Mucosa of descending colon (tissue), 3 donors: Measurements from ENCODE around the gene TAP2. TPM values are rescaled to one million over a fixed set of nuclear protein-coding genes. Genes with fewer than 3 reads are reported as not detected.

ENCODE experiments used
- ATAC-seq: fragments of 200-7000 bp; cut with Tn5 transposase; one replicate; pipeline ENCODE4 v1.9.1; 2020; ENCODE audit warnings: mild to moderate bottlenecking, moderate library complexity
- DNase-seq, 3 donors: peaks; one replicate each; pipeline ENCODE4 v3.0.0-alpha.2; 2020
- H3K36me3 ChIP-seq: fragments of 200-600 bp; one replicate; pipeline ENCODE4 v1.8.0; 2021; ENCODE audit warnings: low read depth, mild to moderate bottlenecking
- H3K4me1 ChIP-seq: fragments of 200-600 bp; one replicate; pipeline ENCODE4 v1.8.0; 2021; ENCODE audit warnings: low read depth, mild to moderate bottlenecking
- H3K4me3 ChIP-seq: fragments of 200-600 bp; one replicate; pipeline ENCODE4 v1.8.0; 2021; ENCODE audit warnings: mild to moderate bottlenecking
- H3K9me3 ChIP-seq: fragments of 200-600 bp; one replicate; pipeline ENCODE4 v1.8.0; 2021; ENCODE audit warnings: mild to moderate bottlenecking
- intact Hi-C, 2 donors: fragments of 100-400 bp; cut with DNase I in 1 of 2; cut with micrococcal nuclease in 1 of 2; formaldehyde crosslinking; loops; one replicate each; pipeline versions ENCODE4 v1.11.0 to v1.11.1; 2022; cut with DNase I, micrococcal nuclease
- total RNA-seq, 3 donors: library from RNA; stranded (reverse); fragmentation: NEBNext Ultra II Directional in 2 of 3; extraction: Animal tissue kit (Norgen Biotek cat#: 25700) in 2 of 3; gene quantifications; one replicate each; pipeline versions ENCODE4 v1.2.1 to v1.2.4, GENCODE V29; 2021 to 2023
- TF ChIP-seq, protein P1 (sequence below): fragments of 200-600 bp; IDR thresholded peaks from one replicate; pipeline ENCODE4 v1.8.0; 2022; ENCODE audit warnings: antibody characterized with exemption, mild to moderate bottlenecking
- donor health status: DM: no; HTN: no; CAD: no; lungs with moderate emphysema.
- donor health status: DM: no; HTN: no; CAD: no.
- donor health status: DM: no; HTN: yes; CAD: no.

Gene TAP2
- total RNA-seq, 3 donors from 2014 or later = 47.4 to 179 (median 52.7) TPM

DNA sequence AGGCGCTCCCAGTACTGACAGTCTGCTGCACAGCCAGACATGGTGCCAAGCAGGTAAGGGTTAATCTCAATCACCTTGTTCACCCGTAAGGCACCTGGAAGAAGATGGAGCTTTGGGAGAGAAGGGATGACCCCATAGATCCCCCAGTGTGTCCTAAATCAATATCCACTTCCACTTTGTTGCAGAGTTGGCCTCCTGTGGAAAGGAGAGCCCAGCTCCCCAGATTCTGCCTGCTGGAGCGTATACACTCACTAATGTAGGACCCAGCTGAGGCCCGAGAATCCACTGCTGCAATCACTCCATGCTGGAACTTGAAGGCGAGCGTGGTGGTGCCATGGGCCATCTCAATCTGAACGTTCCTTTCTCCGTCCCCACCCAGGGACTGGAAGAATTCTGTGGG lies 4.2 kb upstream of the TAP2 start:
- H3K36me3 ChIP-seq = no peaks in the 10 kb centered on the region
- DNase-seq (no peak), ATAC-seq (no peak)
- no peak overlapping the region for H3K4me3 ChIP-seq
- intact Hi-C loops = no loop called here
- TF ChIP-seq, protein P1, sequence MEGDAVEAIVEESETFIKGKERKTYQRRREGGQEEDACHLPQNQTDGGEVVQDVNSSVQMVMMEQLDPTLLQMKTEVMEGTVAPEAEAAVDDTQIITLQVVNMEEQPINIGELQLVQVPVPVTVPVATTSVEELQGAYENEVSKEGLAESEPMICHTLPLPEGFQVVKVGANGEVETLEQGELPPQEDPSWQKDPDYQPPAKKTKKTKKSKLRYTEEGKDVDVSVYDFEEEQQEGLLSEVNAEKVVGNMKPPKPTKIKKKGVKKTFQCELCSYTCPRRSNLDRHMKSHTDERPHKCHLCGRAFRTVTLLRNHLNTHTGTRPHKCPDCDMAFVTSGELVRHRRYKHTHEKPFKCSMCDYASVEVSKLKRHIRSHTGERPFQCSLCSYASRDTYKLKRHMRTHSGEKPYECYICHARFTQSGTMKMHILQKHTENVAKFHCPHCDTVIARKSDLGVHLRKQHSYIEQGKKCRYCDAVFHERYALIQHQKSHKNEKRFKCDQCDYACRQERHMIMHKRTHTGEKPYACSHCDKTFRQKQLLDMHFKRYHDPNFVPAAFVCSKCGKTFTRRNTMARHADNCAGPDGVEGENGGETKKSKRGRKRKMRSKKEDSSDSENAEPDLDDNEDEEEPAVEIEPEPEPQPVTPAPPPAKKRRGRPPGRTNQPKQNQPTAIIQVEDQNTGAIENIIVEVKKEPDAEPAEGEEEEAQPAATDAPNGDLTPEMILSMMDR = no peak
- H3K9me3 ChIP-seq = no peaks in the 10 kb centered on the region
- H3K4me1 ChIP-seq = peaks cover 24% of the 10 kb centered on the region

DNA sequence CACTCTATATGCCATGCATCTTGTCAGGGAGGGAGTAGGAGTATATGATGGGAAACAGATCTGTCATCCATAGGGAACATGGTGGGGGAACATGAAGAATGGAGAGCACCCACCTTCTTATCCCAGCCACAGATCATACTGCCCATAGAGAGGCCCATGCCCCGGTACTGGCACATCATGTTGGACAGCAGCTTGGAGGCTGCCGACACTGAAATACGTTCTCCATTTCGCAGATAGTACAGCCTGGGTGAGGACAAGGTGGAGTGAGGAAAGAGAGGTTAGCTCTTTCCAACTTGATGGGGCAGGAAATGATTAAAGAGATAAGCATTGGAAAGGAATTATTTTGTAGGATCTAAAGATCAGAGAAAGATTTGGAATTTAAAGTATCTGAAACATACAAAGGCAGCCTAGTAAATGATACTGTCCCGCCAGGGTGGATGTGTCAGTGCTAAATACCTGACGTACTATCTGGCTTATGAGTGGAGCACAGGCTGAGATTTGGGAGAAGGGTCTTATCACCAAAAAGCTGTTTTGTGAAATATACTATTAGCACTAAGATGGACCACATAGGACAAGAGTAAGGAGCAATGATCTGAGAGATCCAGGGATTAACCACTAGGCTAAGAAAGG lies 3.6 kb upstream of the TAP2 start:
- Histone ChIP-seq H3K4me3 (no peak overlapping the region), H3K4me1 (peaks cover 28% of the 10 kb centered on the region), H3K9me3 (no peaks in the 10 kb centered on the region), H3K36me3 (no peaks in the 10 kb centered on the region)
- ATAC-seq = no peak
- intact Hi-C loops = no loop called here
- TF ChIP-seq, protein P1 = no peak
- DNase-seq = no peak

DNA sequence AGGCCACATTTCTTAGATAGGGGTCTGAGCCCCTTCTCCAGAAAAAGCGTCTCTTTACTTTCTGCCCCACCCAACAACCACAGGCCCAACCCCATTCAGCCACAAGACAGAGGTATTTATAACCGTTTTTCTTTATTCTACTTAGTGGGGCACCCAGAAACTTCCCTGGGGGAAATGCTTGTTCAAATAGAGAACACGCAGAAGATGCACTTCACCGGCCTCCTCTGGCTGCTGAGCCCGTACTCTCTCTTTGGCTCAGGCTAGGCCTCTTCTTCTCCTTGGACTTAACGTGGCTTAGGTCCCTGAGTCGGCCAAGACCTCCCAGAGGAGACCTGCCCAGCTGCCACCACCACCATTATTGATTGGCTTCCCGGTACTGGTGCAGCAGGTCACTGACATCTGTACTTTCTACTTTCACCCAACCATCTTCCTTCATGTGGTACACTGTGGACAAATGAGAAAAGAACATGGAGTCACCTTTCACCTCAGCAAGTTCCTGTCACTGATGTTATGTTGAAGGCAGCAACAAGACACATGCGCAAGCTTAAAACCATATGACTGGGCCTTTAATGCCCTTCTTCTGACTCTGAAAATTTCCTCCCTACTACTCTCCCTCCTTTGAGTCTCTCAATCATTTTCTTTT lies 2.2 kb upstream of the TAP2 start:
- DNase-seq (no peak), ATAC-seq (no peak)
- Histone ChIP-seq H3K9me3 (no peaks in the 10 kb centered on the region), H3K4me3 (no peak overlapping the region), H3K36me3 (no peaks in the 10 kb centered on the region), H3K4me1 (peaks cover 28% of the 10 kb centered on the region)
- intact Hi-C loops = no loop called here
- TF ChIP-seq, protein P1 = no peak

DNA sequence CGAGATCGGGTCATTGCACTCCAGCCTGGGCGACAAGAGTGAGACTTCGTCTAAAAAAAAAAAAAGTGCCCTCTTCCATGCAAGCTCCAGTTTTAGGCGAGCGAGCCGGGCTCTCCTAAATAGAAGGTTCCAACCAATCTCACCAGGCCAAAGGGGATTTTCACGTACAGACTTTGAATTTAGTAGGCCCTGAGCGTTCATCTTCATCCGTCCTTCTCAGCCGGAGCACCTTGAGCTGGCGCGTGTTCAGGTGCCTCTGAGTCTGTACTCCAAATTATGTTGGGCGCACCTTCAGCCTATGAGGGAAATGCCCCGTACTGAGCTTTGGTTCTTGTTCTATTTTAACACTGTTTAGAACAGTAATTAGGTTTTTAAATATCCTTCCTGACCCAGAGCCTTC lies 817 bp upstream of the TAP2 start:
- intact Hi-C loops = loop anchor here in 1 of 2 donors (2.0 kb wide), 1 partner anchor 29 kb away; no protein-coding TSS in a partner anchor
- Histone ChIP-seq H3K36me3 (no peaks in the 10 kb centered on the region), H3K9me3 (no peaks in the 10 kb centered on the region), H3K4me1 (peaks cover 24% of the 10 kb centered on the region), H3K4me3 (no peak overlapping the region)
- ATAC-seq = no peak
- no peak for DNase-seq
- TF ChIP-seq, protein P1 = no peak

DNA sequence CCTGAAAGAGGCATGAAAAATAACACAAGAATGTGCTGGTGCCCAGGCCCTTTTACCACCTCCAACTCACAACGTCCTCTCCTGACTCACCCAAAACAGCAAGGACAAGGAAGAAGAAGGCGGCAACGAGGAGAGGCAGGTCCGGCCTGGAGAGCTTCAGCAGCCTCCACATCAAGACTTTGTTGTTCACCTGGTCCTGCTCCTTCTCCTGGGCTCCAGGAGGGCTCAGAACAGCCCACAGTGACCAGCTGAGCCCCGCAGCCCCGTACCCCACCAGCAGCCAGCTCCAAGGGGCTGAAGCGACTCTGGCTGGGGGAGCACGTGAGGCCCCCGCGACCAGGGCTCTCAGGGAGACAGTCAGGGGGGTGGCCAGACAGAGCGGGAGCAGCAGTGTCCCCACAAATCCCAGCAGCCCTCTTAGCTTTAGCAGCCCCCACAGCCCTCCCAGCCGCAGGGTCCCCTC lies 857 bp downstream of the TAP2 start:
- intact Hi-C loops = loop anchor here in 1 of 2 donors (2.0 kb wide), 1 partner anchor 31 kb away; no protein-coding TSS in a partner anchor
- no peak for ATAC-seq

More for the DNA sequence above, 857 bp downstream of the TAP2 start:
- TF ChIP-seq, protein P1 = no peak
- DNase-seq = no peak
- no peaks in the 10 kb centered on the region for H3K36me3 ChIP-seq
- H3K4me1 ChIP-seq = peaks cover 18% of the 10 kb centered on the region
- H3K4me3 ChIP-seq = peak overlapping the region; percentile 42
- H3K9me3 ChIP-seq = no peaks in the 10 kb centered on the region
